Measurements from ENCODE around the gene SLC35E2B. TPM values are rescaled to one million over a fixed set of nuclear protein-coding genes. Genes with fewer than 3 reads are reported as not detected.

The SLC35E2B gene
- total and polyA plus RNA-seq, 3 donors from 2014 or later, result 25.9 to 50.0 (median 48.8) TPM

DNA sequence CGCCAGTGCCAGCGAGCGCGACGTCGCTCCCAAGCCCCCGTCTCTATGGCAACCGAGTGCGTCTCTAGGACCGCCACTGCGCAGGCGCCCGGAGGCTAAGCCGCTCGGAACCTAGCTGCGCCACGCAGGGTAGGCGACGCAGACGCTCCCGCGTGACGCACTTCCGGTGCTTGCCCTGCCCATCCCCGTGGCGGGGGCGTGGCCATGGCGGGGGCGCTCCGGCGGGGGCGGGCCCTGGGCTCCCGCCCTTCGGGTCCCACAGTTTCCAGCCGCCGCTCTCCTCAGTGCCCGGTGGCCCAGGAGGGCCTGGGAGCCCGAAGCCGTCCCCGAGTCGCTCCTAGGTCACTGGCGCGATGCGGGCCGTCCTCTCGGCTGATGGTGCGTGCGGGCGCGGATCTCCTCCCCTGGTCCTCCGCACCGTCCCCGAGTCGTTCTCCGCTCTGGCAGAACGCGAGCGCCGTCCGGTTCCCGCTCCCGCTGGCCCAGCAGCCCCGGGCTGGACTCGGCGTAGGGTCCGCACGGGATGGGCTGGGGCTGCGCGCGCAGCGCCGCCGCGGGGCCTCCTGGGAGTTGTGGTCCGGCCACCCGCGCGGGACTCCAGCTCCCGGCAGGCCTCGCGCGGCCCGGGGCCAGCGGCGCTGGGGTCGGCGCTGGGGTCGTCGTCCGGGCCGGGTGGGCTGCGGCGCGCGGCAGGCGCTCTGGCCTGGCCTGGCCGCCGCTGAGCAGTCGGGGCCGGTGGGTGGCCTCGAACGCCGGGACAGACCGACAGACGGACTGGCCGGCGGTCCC is 77.1 kb downstream of the SLC35E2B start, which contains the start of gene MIB2:
Gene MIB2, plus strand, starts transcription at position 245 of the 789 bp plus-strand sequence. CDS start 7,953 bp downstream, outside the sequence.
- H3K9me3 ChIP-seq, result no peaks in the 10 kb centered on the region
- TF ChIP-seq, protein P1, sequence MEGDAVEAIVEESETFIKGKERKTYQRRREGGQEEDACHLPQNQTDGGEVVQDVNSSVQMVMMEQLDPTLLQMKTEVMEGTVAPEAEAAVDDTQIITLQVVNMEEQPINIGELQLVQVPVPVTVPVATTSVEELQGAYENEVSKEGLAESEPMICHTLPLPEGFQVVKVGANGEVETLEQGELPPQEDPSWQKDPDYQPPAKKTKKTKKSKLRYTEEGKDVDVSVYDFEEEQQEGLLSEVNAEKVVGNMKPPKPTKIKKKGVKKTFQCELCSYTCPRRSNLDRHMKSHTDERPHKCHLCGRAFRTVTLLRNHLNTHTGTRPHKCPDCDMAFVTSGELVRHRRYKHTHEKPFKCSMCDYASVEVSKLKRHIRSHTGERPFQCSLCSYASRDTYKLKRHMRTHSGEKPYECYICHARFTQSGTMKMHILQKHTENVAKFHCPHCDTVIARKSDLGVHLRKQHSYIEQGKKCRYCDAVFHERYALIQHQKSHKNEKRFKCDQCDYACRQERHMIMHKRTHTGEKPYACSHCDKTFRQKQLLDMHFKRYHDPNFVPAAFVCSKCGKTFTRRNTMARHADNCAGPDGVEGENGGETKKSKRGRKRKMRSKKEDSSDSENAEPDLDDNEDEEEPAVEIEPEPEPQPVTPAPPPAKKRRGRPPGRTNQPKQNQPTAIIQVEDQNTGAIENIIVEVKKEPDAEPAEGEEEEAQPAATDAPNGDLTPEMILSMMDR (IDR thresholded peaks at IDR 0.05), result no peak
- TF ChIP-seq POLR2A (IDR thresholded peaks at IDR 0.05), result peak; percentile 5
- no peaks in the 10 kb centered on the region for H3K36me3 ChIP-seq (ENCODE audit: low read depth, missing control alignments)
- DNase-seq, result peak; percentile 96
- peaks cover 27% of the 10 kb centered on the region for H3K4me1 ChIP-seq
- peak within 1 kb of the TSS; percentile 98 to 99 for H3K4me3 ChIP-seq
- H3K27ac ChIP-seq, result peak within 1 kb of the TSS; percentile 100
- intact Hi-C loops (cut with DNase I; ENCODE audit: low total_unique reads), result no loop called here
- H3K27me3 ChIP-seq, result no peaks in the 10 kb centered on the region
- WGBS, 2 donors, result 0 to 1% methylated on average over 2 to 53 of the region's 107 CpGs

DNA sequence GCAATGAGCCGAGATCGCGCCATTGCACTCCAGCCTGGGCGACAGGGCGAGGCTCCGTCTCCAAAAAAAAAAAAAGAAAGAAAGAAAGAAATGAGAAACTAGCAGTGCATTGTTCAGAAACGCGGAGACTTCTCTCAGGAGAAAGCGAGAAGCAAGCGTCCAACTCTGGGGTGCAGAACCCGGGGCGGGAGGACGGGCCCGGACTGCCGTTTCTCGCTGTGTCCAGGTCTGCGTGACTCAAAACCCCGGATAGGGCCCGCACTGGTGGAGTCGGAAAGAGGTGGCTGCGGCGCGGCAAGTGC is 77.7 kb downstream of the SLC35E2B start:
- intact Hi-C loops (cut with DNase I; ENCODE audit: low total_unique reads), result no loop called here
- Histone ChIP-seq H3K27me3 (no peaks in the 10 kb centered on the region), H3K27ac (peak overlapping the region; percentile 100), H3K4me1 (peaks cover 29% of the 10 kb centered on the region), H3K9me3 (no peaks in the 10 kb centered on the region), H3K36me3 (ENCODE audit: low read depth, missing control alignments) (no peaks in the 10 kb centered on the region), H3K4me3 (peak overlapping the region; percentile 98 to 99)
- WGBS, 2 donors, result 0% methylated on average over 22 to 23 of the region's 23 CpGs
- no peak for DNase-seq
- TF ChIP-seq, protein P1 (IDR thresholded peaks at IDR 0.05), result no peak
- no peak for TF ChIP-seq POLR2A (IDR thresholded peaks at IDR 0.05)

GRCh38 chr1:1614204-1614953 is 78.2 kb downstream of the SLC35E2B start:
- no peaks in the 10 kb centered on the region for H3K9me3 ChIP-seq
- no peaks in the 10 kb centered on the region for H3K27me3 ChIP-seq
- WGBS, 2 donors, result 6% methylated on average over 30 of the region's 30 CpGs
- peaks cover 29% of the 10 kb centered on the region for H3K4me1 ChIP-seq
- intact Hi-C loops (cut with DNase I; ENCODE audit: low total_unique reads), result no loop called here
- peak overlapping the region; percentile 100 for H3K27ac ChIP-seq
- TF ChIP-seq POLR2A (IDR thresholded peaks at IDR 0.05), result no peak
- TF ChIP-seq, protein P1 (IDR thresholded peaks at IDR 0.05), result no peak
- no peaks in the 10 kb centered on the region for H3K36me3 ChIP-seq (ENCODE audit: low read depth, missing control alignments)
- peak; percentile 68 for DNase-seq
- peak overlapping the region; percentile 98 to 99 for H3K4me3 ChIP-seq

DNA sequence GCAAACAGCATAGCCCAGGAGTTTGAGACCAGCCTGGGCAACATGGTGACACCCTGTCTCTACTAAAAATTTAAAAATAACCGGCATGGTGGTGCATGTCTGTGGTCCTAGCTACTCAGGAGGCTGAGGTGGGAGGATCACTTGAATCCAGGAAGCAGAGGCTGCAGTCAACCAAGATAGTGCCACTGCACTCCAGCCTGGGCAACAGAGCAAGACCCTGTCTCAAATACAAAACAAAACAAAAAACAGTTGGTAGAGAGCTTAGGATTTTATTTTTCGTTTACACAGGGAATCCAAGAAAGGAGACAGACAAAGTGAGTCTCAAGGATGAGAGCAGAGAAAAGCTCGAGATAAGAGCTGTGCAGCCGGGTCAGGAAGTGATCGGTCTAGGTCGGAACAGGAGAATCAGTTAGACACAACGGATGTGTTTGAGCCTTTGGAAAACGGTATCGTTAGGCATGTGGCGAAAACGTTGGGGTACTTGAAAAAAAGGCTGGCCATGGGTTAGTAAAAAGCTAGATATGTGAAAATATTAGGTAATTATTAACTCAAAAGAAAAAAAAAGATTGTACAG is 79.0 kb downstream of the SLC35E2B start:
- Histone ChIP-seq H3K27me3 (no peaks in the 10 kb centered on the region), H3K4me3 (peak overlapping the region in 1 of 2 donors; percentile 99), H3K27ac (no peak overlapping the region), H3K9me3 (no peaks in the 10 kb centered on the region), H3K4me1 (peaks cover 29% of the 10 kb centered on the region), H3K36me3 (ENCODE audit: low read depth, missing control alignments) (no peaks in the 10 kb centered on the region)
- TF ChIP-seq, protein P1 (IDR thresholded peaks at IDR 0.05), result no peak
- TF ChIP-seq POLR2A (IDR thresholded peaks at IDR 0.05), result no peak
- intact Hi-C loops (cut with DNase I; ENCODE audit: low total_unique reads), result no loop called here
- no peak for DNase-seq
- 30 to 37% methylated on average over 11 of the region's 11 CpGs for WGBS, 2 donors

Measured in testis (tissue), 3 donors.